ACC112 (cell line): ENCODE results near the gene KIF5C.
"Not testable (repeated sequence)": the region's sequence is repeated elsewhere in the genome, so short reads cannot be mapped to it uniquely, and the experiment has no call there.

Source experiments
- H2AFZ ChIP-seq: fragments of 200-600 bp; sonication (generic); one replicate; pipeline ENCODE4 v1.6.0; 2017; ENCODE audit warnings: antibody characterized with exemption, low read length; ENCODE audit not compliant: unreplicated experiment
- H3K27ac ChIP-seq: fragments of 200-600 bp; sonication (generic); 2 replicates; pipeline ENCODE4 v1.5.1; 2014; ENCODE audit warnings: low read depth, mild to moderate bottlenecking, antibody characterized with exemption, low read length, moderate library complexity
- H3K27me3 ChIP-seq: fragments of 200-600 bp; sonication (generic); 2 replicates; pipeline ENCODE4 v1.6.1; 2014; ENCODE audit warnings: mild to moderate bottlenecking, antibody characterized with exemption, low read length, moderate library complexity, mixed read lengths; ENCODE audit not compliant: insufficient read depth
- H3K36me3 ChIP-seq: fragments of 200-600 bp; sonication (generic); 2 replicates; pipeline ENCODE4 v1.6.1; 2016; ENCODE audit warnings: mild to moderate bottlenecking, antibody characterized with exemption, low read length, moderate library complexity, mixed read lengths; ENCODE audit not compliant: insufficient read depth
- H3K4me1 ChIP-seq: fragments of 200-600 bp; sonication (generic); one replicate; pipeline ENCODE4 v1.6.1; 2016; ENCODE audit warnings: low read length, mixed read lengths; ENCODE audit not compliant: insufficient read depth, unreplicated experiment, control insufficient read depth
- H3K4me3 ChIP-seq: fragments of 200-600 bp; sonication (generic); 2 replicates; pipeline ENCODE4 v1.5.1; 2014; ENCODE audit warnings: mild to moderate bottlenecking, low read depth, low read length
- H3K79me2 ChIP-seq: fragments of 200-600 bp; sonication (generic); one replicate; pipeline ENCODE4 v1.6.0; 2016; ENCODE audit warnings: low read length; ENCODE audit not compliant: control insufficient read depth, unreplicated experiment, insufficient read depth

Gene KIF5C

DNA sequence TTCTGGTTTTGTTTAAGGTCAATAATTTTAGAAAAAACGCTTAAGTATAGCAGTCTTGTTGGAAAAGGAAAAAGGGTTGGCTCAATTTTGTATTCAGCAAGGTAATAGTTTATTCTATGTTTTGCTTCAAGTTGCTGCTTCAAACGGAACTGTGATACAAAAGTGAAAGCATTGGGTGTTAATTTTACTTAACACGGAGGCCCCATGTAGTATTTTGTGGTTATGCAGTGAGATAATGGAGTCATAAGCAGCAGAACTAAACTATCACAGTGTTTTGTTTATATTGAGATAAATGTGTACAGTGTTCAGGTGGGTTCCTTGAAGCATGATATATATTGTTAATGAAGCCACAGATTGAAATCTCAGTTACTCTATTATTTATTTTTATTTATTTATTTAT, 96.5 kb downstream of the KIF5C start:
- Histone ChIP-seq H3K79me2 (no peaks in the 10 kb centered on the region), H3K27me3 (peaks cover 14% of the 10 kb centered on the region; the same call in 1 of the 2 replicates), H3K27ac (no peak overlapping the region), H3K4me3 (no peak overlapping the region), H3K4me1 (no peaks in the 10 kb centered on the region), H3K36me3 (no peaks in the 10 kb centered on the region), H2AFZ (no peak overlapping the region)

DNA sequence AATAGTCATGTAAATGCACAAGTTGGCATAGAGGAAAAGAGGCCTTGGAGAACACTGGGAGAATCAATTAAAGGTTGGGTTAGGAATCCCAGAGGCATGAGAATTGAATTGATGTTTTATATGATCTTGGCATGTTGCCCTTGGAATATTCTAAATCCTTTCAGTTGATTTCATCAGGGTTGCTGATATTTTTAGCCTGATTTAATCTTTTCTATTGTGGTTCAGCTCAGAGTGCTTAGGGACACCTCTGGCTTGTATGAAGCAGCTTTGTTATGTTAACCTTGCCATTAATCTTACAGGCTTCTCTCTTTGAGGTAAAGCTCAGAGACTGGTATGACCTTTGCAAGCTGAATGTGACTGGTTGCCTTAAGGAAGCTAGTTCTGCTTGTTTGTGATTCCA, 99.1 kb downstream of the KIF5C start:
- Histone ChIP-seq H2AFZ (no peak overlapping the region), H3K27me3 (peaks cover 24% of the 10 kb centered on the region), H3K4me3 (no peak overlapping the region), H3K79me2 (no peaks in the 10 kb centered on the region), H3K27ac (no peak overlapping the region), H3K4me1 (no peaks in the 10 kb centered on the region), H3K36me3 (no peaks in the 10 kb centered on the region)

DNA sequence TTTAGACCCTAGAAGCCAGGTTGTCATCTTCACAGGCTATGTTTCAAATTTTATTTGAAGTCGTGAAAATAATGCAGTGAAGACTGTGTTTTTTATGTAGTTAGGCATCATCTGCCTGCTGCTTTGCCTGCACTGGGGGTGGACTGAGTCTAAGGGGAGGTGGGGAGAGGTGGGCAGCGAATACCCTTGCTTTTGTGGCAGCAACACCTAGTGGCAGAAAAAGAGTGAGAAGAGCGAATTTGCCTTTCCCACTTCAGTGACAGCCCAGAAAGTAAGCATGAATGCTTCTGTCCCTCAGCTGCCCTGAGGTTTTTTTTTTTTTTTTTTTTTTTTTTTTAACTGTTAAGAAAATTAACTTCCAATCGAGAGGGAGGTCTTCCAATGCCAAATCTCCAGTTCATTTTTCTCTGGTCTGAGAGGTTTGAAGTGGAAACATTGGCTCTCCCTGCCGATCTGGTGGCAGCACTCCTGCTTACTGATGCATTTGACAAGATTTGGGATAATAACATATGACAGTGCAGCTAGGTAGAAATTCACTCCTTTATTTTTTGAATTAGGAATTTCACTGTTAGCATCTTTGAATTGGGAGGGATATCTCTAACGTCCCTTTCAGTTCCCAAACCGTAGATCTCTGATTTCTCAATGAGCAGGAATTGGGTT, 103.1 kb downstream of the KIF5C start:
- H3K27me3 ChIP-seq, result peaks cover 28% of the 10 kb centered on the region
- H2AFZ ChIP-seq, result no peak overlapping the region
- H3K4me1 ChIP-seq, result no peaks in the 10 kb centered on the region
- H3K27ac ChIP-seq, result no peak overlapping the region
- no peak overlapping the region for H3K4me3 ChIP-seq
- no peaks in the 10 kb centered on the region for H3K36me3 ChIP-seq
- H3K79me2 ChIP-seq, result no peaks in the 10 kb centered on the region

DNA sequence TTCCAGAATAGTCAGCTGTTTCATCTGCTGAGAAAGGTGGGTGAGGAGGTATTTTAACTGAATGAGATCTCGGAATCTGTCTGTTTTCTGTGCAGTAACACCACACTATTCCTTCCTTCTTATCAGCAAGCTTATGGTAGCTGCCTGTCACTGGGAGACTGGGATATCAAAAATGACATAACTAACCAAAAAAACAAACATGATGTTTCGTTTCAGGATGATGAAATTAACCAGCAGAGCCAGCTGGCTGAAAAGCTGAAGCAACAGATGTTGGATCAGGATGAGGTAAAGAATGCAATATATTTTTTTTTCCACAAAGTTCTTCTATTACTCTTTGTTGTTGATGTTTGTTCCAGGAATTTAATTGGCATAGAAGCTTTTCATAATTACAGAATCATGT, 103.7 kb downstream of the KIF5C start:
- no peak overlapping the region for H3K27ac ChIP-seq
- no peaks in the 10 kb centered on the region for H3K36me3 ChIP-seq
- peaks cover 27% of the 10 kb centered on the region for H3K27me3 ChIP-seq
- no peak overlapping the region for H3K4me3 ChIP-seq
- no peak overlapping the region for H2AFZ ChIP-seq
- no peaks in the 10 kb centered on the region for H3K4me1 ChIP-seq
- no peaks in the 10 kb centered on the region for H3K79me2 ChIP-seq

DNA sequence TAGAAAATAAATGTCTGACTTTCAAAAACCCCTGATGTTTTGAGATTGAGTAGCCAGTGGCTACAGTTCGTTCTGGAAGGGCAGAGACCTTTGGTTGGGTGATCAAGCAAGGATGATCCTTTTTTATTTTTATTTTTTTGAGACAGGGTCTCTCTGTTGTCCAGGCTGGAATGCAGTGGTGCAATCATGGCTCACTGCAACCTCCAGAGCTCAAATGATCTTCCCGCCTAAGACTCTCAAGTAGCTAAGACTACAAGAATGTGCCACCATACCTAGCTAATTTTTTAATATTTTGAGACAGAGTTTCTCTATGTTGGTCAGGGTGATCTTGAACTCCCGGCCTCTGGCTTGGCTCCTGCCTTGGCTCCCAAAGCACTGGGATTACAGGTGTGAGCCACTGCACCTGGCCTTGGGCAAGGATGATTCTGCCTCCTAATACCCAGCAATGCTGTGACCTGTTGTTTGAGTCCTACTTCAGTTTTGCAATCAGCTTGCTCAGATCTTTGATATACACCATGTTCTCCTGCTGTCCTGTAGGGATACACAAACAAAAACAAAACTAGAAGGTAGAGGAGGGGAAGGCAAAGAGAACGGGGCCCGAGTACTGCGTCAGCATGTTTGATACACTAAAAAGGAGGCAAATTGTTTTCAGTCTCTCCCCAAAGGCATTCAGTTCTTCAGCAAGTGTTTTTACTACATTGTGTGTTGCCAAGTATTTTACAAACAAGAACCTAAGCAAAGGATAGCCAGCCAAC, 104.3 kb downstream of the KIF5C start:
- no peak overlapping the region for H3K27ac ChIP-seq
- H3K4me3 ChIP-seq, result no peak overlapping the region
- H2AFZ ChIP-seq, result no peak overlapping the region
- no peaks in the 10 kb centered on the region for H3K79me2 ChIP-seq
- H3K27me3 ChIP-seq, result peaks cover 27% of the 10 kb centered on the region
- no peaks in the 10 kb centered on the region for H3K4me1 ChIP-seq
- no peaks in the 10 kb centered on the region for H3K36me3 ChIP-seq

DNA sequence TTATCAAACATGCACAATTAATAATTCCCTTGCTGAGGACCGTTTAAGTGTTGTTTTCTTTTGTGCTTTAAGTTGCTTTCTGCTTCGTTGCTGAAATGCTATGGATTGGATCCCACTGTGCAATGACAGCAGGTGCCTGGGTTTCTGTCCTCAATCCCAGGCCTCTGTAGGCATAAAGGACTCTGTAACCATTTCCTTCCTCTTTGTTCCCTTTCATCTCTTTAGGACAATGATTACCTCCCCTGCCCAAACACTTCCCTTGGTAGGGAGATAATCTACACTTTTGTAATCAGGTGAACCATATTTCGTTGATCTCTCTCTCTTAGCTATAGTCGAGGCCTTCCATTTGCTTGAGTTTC, 104.9 kb downstream of the KIF5C start:
- no peaks in the 10 kb centered on the region for H3K36me3 ChIP-seq
- no peaks in the 10 kb centered on the region for H3K4me1 ChIP-seq
- H2AFZ ChIP-seq, result no peak overlapping the region
- no peak overlapping the region for H3K27ac ChIP-seq
- H3K79me2 ChIP-seq, result no peaks in the 10 kb centered on the region
- H3K4me3 ChIP-seq, result no peak overlapping the region
- peaks cover 27% of the 10 kb centered on the region for H3K27me3 ChIP-seq

DNA sequence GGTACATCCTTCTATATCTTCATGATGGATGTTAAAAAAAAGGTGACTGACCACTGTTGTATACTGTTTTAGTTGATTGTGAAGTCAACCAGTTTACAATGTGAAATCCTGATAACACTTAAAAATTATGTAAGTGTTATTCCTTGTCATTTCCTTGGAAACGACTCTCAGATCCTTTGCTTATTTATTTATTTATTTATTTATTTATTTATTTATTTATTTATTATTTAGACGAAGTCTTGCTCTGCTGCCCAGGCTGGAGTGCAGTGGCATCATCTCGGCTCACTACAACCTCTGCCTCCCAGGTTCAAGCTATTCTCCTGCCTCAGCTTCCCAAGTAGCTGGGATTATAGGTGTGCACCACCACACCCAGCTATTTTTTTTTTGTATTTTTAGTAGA, 105.5 kb downstream of the KIF5C start:
- not testable (repeated sequence) for H3K4me3 ChIP-seq, H3K27ac ChIP-seq, H3K4me1 ChIP-seq, H2AFZ ChIP-seq, H3K36me3 ChIP-seq, H3K79me2 ChIP-seq
- peaks cover 27% of the 10 kb centered on the region for H3K27me3 ChIP-seq

DNA sequence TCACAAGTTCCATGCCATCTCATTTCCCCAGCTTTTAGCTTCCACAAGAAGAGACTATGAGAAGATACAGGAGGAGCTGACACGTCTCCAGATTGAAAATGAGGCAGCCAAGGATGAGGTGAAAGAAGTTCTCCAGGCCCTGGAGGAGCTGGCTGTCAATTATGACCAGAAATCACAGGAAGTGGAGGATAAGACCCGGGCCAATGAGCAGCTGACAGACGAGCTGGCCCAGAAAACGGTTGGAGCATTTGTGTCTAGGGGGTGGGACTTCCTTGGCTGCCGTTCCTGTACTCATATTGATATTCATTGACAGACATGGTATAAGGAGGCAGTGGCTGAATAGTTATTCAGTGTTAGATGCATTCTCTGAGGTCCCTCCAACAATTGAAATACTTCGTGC, 106.3 kb downstream of the KIF5C start:
- H3K36me3 ChIP-seq, result no peaks in the 10 kb centered on the region
- no peaks in the 10 kb centered on the region for H3K4me1 ChIP-seq
- H3K27me3 ChIP-seq, result peaks cover 34% of the 10 kb centered on the region
- H3K27ac ChIP-seq, result no peak overlapping the region
- no peaks in the 10 kb centered on the region for H3K79me2 ChIP-seq
- H2AFZ ChIP-seq, result no peak overlapping the region
- H3K4me3 ChIP-seq, result no peak overlapping the region

DNA sequence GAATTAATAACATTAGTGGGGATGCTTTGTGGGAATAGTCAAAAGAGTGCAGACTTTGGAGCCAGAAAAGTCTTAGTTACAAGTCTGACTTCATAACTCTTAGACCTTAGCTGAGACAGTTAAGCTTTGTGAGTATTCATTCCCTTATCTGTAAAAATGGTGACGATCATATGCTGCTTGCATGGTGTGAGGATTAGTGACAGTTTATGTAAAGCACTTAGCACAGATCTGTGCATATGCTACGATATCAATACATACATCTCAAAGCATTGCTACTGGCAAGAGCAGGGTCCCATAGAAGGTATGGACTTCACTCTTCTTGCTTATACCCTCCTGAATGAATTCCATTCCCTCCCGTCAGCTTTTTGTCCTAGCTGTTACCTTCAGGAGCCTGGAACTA, 106.8 kb downstream of the KIF5C start:
- Histone ChIP-seq H2AFZ (no peak overlapping the region), H3K36me3 (no peaks in the 10 kb centered on the region), H3K4me3 (no peak overlapping the region), H3K4me1 (no peaks in the 10 kb centered on the region), H3K27ac (no peak overlapping the region), H3K79me2 (no peaks in the 10 kb centered on the region), H3K27me3 (peaks cover 38% of the 10 kb centered on the region)

DNA sequence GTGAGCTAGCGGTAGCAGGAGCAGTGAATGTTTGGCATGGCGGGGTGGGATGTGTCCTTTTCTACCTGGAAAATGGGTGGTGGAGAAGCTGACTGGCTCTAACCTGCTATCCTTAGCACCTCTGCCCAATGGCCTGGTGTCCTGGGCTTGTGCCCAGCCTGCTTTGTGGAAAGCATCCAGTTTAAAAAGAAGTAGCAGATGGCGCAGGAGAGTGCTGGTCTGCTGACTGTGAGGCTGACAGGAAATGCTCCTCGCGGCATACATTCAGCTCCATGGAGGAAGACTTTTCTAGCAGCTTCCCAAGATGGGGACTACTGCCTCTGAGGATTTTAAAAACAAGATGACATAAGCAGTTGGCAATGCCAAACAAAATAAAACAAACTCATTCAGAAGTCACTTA, 107.3 kb downstream of the KIF5C start:
- Histone ChIP-seq H3K27me3 (peaks cover 40% of the 10 kb centered on the region), H2AFZ (no peak overlapping the region), H3K4me1 (no peaks in the 10 kb centered on the region), H3K27ac (no peak overlapping the region), H3K36me3 (no peaks in the 10 kb centered on the region), H3K4me3 (no peak overlapping the region), H3K79me2 (no peaks in the 10 kb centered on the region)

DNA sequence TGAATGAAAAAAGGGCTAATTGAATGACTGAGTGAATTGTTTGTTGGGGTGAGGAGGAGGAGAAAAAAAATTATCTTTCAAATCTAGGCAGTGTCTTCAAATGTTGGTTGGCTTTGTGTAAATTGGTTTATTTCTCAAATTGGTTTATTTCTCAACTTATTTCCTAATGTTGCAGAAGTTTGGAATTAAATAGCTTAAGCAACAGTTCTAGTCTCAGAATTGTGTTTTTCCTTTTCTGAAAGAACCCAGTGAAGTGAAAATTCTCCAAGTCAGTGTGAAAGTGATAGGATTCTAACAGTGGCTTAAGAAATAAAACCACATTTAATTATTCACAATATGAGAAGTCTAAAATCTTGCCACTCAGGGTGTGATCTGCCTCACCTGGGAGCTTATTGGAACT, 108.9 kb downstream of the KIF5C start:
- Histone ChIP-seq H3K36me3 (no peaks in the 10 kb centered on the region), H3K27ac (no peak overlapping the region), H3K4me3 (no peak overlapping the region), H3K4me1 (no peaks in the 10 kb centered on the region), H3K27me3 (peaks cover 34% of the 10 kb centered on the region), H3K79me2 (no peaks in the 10 kb centered on the region), H2AFZ (no peak overlapping the region)
